H1 (cell line): Measurements from ENCODE around the gene PRODH. TPM values are rescaled to one million over a fixed set of nuclear protein-coding genes. Genes with fewer than 3 reads are reported as not detected.
"Not testable (repeated sequence)": the region's sequence is repeated elsewhere in the genome, so short reads cannot be mapped to it uniquely, and the experiment has no call there.

ENCODE experiments used
- CTCF ChIA-PET: fragments of 300-600 bp; sonication (Branson Sonifier 250); formaldehyde crosslinking; loops from one replicate; lab custom pipeline; 2021; ENCODE audit not compliant: partially characterized antibody; lab: Charles Lee
- POLR2A ChIA-PET: fragments of 300-600 bp; sonication (Branson Sonifier 250); formaldehyde crosslinking; loops from one replicate; lab custom pipeline; 2021; ENCODE audit warnings: inconsistent platforms; ENCODE audit not compliant: partially characterized antibody; lab: Charles Lee
- DNase-seq, 2 experiments: peaks; one replicate each; pipeline versions ENCODE4 v3.0.0 to v3.0.0-alpha.2; 2010 to 2022; ENCODE audit warnings: low spot score in 2 of 2, low read depth in 1 of 2, mixed read lengths in 1 of 2
- FAIRE-seq: peaks from 2 replicates; lab custom pipeline; 2011; peaks lifted over from hg19 to GRCh38; lab: Jason Lieb, UNC
- H2AFZ ChIP-seq: 2 replicates; pipeline ENCODE4 v1.8.1; 2012; ENCODE audit warnings: low read length, inconsistent platforms
- H2AK5ac ChIP-seq: 2 replicates; pipeline ENCODE4 v1.6.1; 2013; ENCODE audit warnings: low read depth, low read length
- H2BK120ac ChIP-seq: replicated peaks from 2 replicates; pipeline ENCODE3; 2013; ENCODE audit warnings: low read depth, low read length, inconsistent platforms
- H2BK12ac ChIP-seq: 2 replicates; pipeline ENCODE4 v1.6.1; 2013; ENCODE audit warnings: low read depth, low read length
- H2BK15ac ChIP-seq: 2 replicates; pipeline ENCODE4 v1.6.1; 2013; ENCODE audit warnings: low read length
- H2BK20ac ChIP-seq: 2 replicates; pipeline ENCODE4 v1.6.1; 2013; ENCODE audit warnings: low read length
- H2BK5ac ChIP-seq: 2 replicates; pipeline ENCODE4 v1.6.1; 2013; ENCODE audit warnings: low read depth, low read length
- H3K14ac ChIP-seq: 2 replicates; pipeline ENCODE4 v1.6.1; 2013; ENCODE audit warnings: inconsistent platforms; ENCODE audit not compliant: insufficient read length
- H3K18ac ChIP-seq: 2 replicates; pipeline ENCODE4 v1.6.1; 2013; ENCODE audit warnings: low read length; ENCODE audit errors: extremely low read depth
- H3K23ac ChIP-seq: 2 replicates; pipeline ENCODE4 v1.6.1; 2013; ENCODE audit warnings: inconsistent platforms; ENCODE audit not compliant: insufficient read length
- H3K23me2 ChIP-seq: 2 replicates; pipeline ENCODE4 v1.6.1; 2013; ENCODE audit warnings: low read depth, low read length
- H3K27ac ChIP-seq: 2 replicates; pipeline ENCODE4 v1.6.1; 2011; ENCODE audit warnings: low read depth, low read length, inconsistent platforms
- H3K27me3 ChIP-seq, 4 experiments: replicated peaks in 1 of 4; 1 replicate in 1 of 4; 2 replicates in 3 of 4; pipeline versions ENCODE4 v1.6.1 to v1.8.1; 2011 to 2013; ENCODE audit warnings: low read length in 3 of 4, mild to moderate bottlenecking in 3 of 4, inconsistent platforms in 2 of 4, mixed read lengths in 2 of 4, moderate library complexity in 1 of 4; ENCODE audit not compliant: control insufficient read depth in 3 of 4, insufficient read depth in 3 of 4; ENCODE audit errors: extremely low read depth in 1 of 4
- H3K36me3 ChIP-seq, 4 experiments: 2 replicates each; pipeline versions ENCODE4 v1.6.1 to v1.8.1; 2011 to 2013; ENCODE audit warnings: mild to moderate bottlenecking in 4 of 4, low read length in 3 of 4, moderate library complexity in 2 of 4, control low read depth in 1 of 4, inconsistent platforms in 1 of 4; ENCODE audit not compliant: insufficient read depth in 4 of 4, control insufficient read depth in 2 of 4
- H3K4ac ChIP-seq: replicated peaks from 2 replicates; pipeline ENCODE3; 2013; ENCODE audit warnings: low read length, low read depth, mixed read lengths, inconsistent platforms; ENCODE audit not compliant: insufficient read length
- H3K4me1 ChIP-seq, 4 experiments: replicated peaks in 1 of 4; 1 replicate in 1 of 4; 2 replicates in 3 of 4; pipeline versions ENCODE4 v1.6.1 to v1.8.1; 2011 to 2013; ENCODE audit warnings: low read length in 3 of 4, inconsistent platforms in 2 of 4, mixed read lengths in 1 of 4; ENCODE audit not compliant: insufficient read depth in 4 of 4, control insufficient read depth in 3 of 4
- H3K4me2 ChIP-seq, 2 experiments: 2 replicates each; pipeline versions ENCODE4 v1.6.1 to v1.8.1; 2011 to 2013; ENCODE audit warnings: low read depth in 2 of 2, low read length in 2 of 2, control low read depth in 1 of 2, inconsistent platforms in 1 of 2, mild to moderate bottlenecking in 1 of 2; ENCODE audit not compliant: insufficient read depth in 1 of 2
- H3K4me3 ChIP-seq, 4 experiments: fragments of 200-600, 300-600 bp in 1 of 4; sonication (generic), shearing (Covaris generic), sonication (Bioruptor Twin) in 1 of 4; 2 replicates each; pipeline versions ENCODE4 v1.5.1 to v1.8.1; 2011 to 2016; ENCODE audit warnings: low read length in 4 of 4, low read depth in 3 of 4, control low read depth in 2 of 4, inconsistent platforms in 2 of 4, mild to moderate bottlenecking in 2 of 4, mixed read lengths in 1 of 4, moderate library complexity in 1 of 4; ENCODE audit not compliant: insufficient read depth in 2 of 4; ENCODE audit errors: extremely low read depth in 1 of 4
- H3K56ac ChIP-seq: replicated peaks from 2 replicates; pipeline ENCODE3; 2013; ENCODE audit warnings: low read depth, mild to moderate bottlenecking, mixed read lengths, low read length, inconsistent platforms; ENCODE audit not compliant: insufficient read length
- H3K79me1 ChIP-seq: 2 replicates; pipeline ENCODE4 v1.6.1; 2013; ENCODE audit warnings: low read depth, low read length, control low read depth
- H3K79me2 ChIP-seq, 2 experiments: 2 replicates each; pipeline versions ENCODE4 v1.6.1 to v1.8.1; 2012 to 2013; ENCODE audit warnings: low read length in 2 of 2, mild to moderate bottlenecking in 2 of 2, inconsistent platforms in 1 of 2; ENCODE audit not compliant: insufficient read depth in 2 of 2, control insufficient read depth in 1 of 2
- H3K9ac ChIP-seq, 4 experiments: replicated peaks in 1 of 4; 1 replicate in 1 of 4; 2 replicates in 3 of 4; pipeline versions ENCODE4 v1.6.1 to v1.8.1; 2011 to 2013; ENCODE audit warnings: low read depth in 3 of 4, low read length in 3 of 4, control low read depth in 2 of 4, mild to moderate bottlenecking in 2 of 4, moderate library complexity in 2 of 4, inconsistent platforms in 1 of 4; ENCODE audit errors: extremely low read depth in 1 of 4
- H3K9me3 ChIP-seq, 2 experiments: 2 replicates each; pipeline versions ENCODE4 v1.6.1 to v1.8.1; 2012 to 2013; ENCODE audit warnings: mild to moderate bottlenecking in 2 of 2, moderate library complexity in 2 of 2, control low read depth in 1 of 2, inconsistent platforms in 1 of 2, low read depth in 1 of 2, low read length in 1 of 2, mixed read lengths in 1 of 2; ENCODE audit not compliant: insufficient read depth in 2 of 2
- H4K20me1 ChIP-seq, 2 experiments: replicated peaks in 1 of 2; 2 replicates each; pipeline versions ENCODE3 to v1.8.1; 2011 to 2013; ENCODE audit warnings: inconsistent platforms in 2 of 2, low read length in 2 of 2, mild to moderate bottlenecking in 1 of 2; ENCODE audit not compliant: insufficient read depth in 2 of 2, control insufficient read depth in 1 of 2
- H4K5ac ChIP-seq: 2 replicates; pipeline ENCODE4 v1.6.1; 2013; ENCODE audit warnings: low read length, low read depth, mixed read lengths, inconsistent platforms; ENCODE audit not compliant: insufficient read length
- H4K8ac ChIP-seq: 2 replicates; pipeline ENCODE4 v1.8.0; 2013; ENCODE audit warnings: mild to moderate bottlenecking, moderate library complexity, low read length, inconsistent platforms; ENCODE audit not compliant: insufficient read depth; ENCODE audit errors: extremely low read depth
- H4K91ac ChIP-seq: replicated peaks from 2 replicates; pipeline ENCODE3; 2013; ENCODE audit warnings: low read length, mixed read lengths, inconsistent platforms; ENCODE audit not compliant: insufficient read length
- WGBS, 2 experiments: shearing (Covaris generic) in 1 of 2; methylation state at CpG; one replicate each; pipeline versions ENCODE4 v1.1.6 to v1.1.7; 2013 to 2015; ENCODE audit warnings: low lambda C conversion rate in 2 of 2, mixed read lengths in 2 of 2, inconsistent platforms in 1 of 2, low coverage in 1 of 2, missing lambda C conversion rate in 1 of 2; ENCODE audit not compliant: insufficient replicate concordance in 2 of 2, insufficient coverage in 1 of 2, insufficient read length in 1 of 2; ENCODE audit errors: extremely low coverage in 1 of 2, missing lambda C conversion rate in 1 of 2; 5-methylcytosine and 5-hydroxymethylcytosine counted together
- polyA plus RNA-seq, 7 experiments: library from polyadenylated mRNA; depleted of rRNA in 3 of 7; stranded (reverse) in 5 of 7; unstranded in 2 of 7; fragments of >200 nt in 5 of 7; fragments of 200-250 nt in 2 of 7; gene quantifications; 1 replicate in 5 of 7; 2 replicates in 1 of 7; 4 replicates in 1 of 7; pipeline versions ENCODE4 v1.2.1 to v1.2.3, GENCODE V29; 2011 to 2013; ENCODE audit warnings: missing spikeins in 2 of 7, mixed read lengths in 2 of 7
- total RNA-seq: library from RNA; stranded (reverse); fragmentation: NEBNext Ultra II Directional; extraction: Animal tissue kit (Norgen Biotek cat#: 25700); gene quantifications from 2 replicates; pipeline ENCODE4 v1.2.1, GENCODE V29; 2021

The PRODH gene
- total and polyA plus RNA-seq, 2 of the 8 experiments (the other 6 are each of a cell fraction or from before 2014, with no cell fraction given): 27.6 to 45.6 TPM

DNA sequence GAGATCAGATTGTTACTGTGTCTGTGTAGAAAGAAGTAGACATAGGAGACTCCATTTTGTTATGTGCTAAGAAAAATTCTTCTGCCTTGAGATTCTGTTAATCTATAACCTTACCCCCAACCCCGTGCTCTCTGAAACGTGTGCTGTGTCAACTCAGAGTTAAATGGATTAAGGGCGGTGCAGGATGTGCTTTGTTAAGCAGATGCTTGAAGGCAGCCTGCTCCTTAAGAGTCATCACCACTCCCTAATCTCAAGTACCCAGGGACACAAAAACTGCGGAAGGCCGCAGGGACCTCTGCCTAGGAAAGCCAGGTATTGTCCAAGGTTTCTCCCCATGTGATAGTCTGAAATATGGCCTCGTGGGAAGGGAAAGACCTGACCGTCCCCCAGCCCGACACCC lies 2.6 kb upstream of the PRODH start:
- not testable (repeated sequence) for FAIRE-seq, H2BK5ac ChIP-seq, H3K4ac ChIP-seq, H3K27me3 ChIP-seq, H3K27ac ChIP-seq, H2AFZ ChIP-seq, H3K79me2 ChIP-seq, H3K18ac ChIP-seq, H3K4me3 ChIP-seq, H4K5ac ChIP-seq, H3K36me3 ChIP-seq, H3K14ac ChIP-seq, H3K79me1 ChIP-seq, H2BK20ac ChIP-seq, H2AK5ac ChIP-seq, H2BK15ac ChIP-seq, H2BK12ac ChIP-seq, H4K8ac ChIP-seq, H3K23ac ChIP-seq, DNase-seq, H2BK120ac ChIP-seq, H3K4me2 ChIP-seq, H3K9ac ChIP-seq, H3K56ac ChIP-seq, H3K23me2 ChIP-seq, H3K9me3 ChIP-seq, H3K4me1 ChIP-seq, H4K91ac ChIP-seq, H4K20me1 ChIP-seq
- WGBS, 2 experiments: 0% methylated on average over 1 of the region's 8 CpGs; no CpG with 5 or more reads in 1 of the 2 experiments
- ChIA-PET POLR2A (interaction anchor here (1.6 kb wide), 1 partner anchor 9 kb away, joined by 4 read pairs; no protein-coding TSS in a partner anchor), CTCF (interaction anchor here (1.5 to 1.7 kb wide), 2 partner anchors 25 to 32 kb away, joined by 3 to 4 read pairs; partner anchors contain the start of gene DGCR6)

DNA sequence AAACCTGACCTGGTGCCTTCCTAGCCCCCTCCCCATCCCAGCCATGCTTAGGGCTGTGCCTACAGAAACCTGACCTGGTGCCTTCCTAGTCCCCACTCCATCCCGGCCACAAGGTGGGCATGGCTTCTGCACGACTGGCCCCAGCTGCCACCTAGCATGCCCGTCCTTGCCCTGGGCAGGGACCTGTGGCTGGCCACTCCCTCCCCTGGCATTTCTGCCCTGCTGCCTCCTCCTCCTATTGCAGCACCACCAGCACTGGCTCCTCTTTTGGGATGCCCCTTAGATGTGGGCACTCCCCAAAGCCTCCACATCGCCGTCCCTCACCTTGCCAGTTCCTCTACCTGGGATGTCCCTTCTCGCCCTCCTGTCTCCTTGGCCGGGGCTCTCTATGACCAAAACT lies 1.4 kb downstream of the PRODH start:
- H3K18ac ChIP-seq, H3K79me1 ChIP-seq, H3K27me3 ChIP-seq, H2BK120ac ChIP-seq, H4K91ac ChIP-seq, H2AFZ ChIP-seq, H4K5ac ChIP-seq, H4K20me1 ChIP-seq, H3K9ac ChIP-seq, H3K79me2 ChIP-seq, H2BK15ac ChIP-seq, H2AK5ac ChIP-seq, H3K4ac ChIP-seq, H3K4me1 ChIP-seq, H3K23ac ChIP-seq, DNase-seq, H2BK20ac ChIP-seq, H3K9me3 ChIP-seq, H3K27ac ChIP-seq, H3K4me2 ChIP-seq, H4K8ac ChIP-seq, H3K14ac ChIP-seq, H3K36me3 ChIP-seq, FAIRE-seq, H3K4me3 ChIP-seq, H2BK12ac ChIP-seq, H2BK5ac ChIP-seq, H3K23me2 ChIP-seq, H3K56ac ChIP-seq: not testable (repeated sequence)
- CTCF ChIA-PET: interaction anchor here (1.5 to 2.3 kb wide), 2 partner anchors 10 to 41 kb away, joined by 3 to 5 read pairs; no protein-coding TSS in a partner anchor
- WGBS, 2 experiments: no CpG with 5 or more reads among the region's 7 CpGs
- POLR2A ChIA-PET: interaction anchor here (1.2 to 2.6 kb wide), 3 partner anchors 14 to 28 kb away, joined by 3 to 22 read pairs (median 9); partner anchors contain the start of gene DGCR6
